NCI-H128 (cell line): Measurements from ENCODE around the gene ADORA2A.

Source experiments
- DNase-seq: peaks from one replicate; lab custom pipeline; 2025; ENCODE audit not compliant: unreplicated experiment; lab: John Stamatoyannopoulos, UW

Gene ADORA2A

DNA sequence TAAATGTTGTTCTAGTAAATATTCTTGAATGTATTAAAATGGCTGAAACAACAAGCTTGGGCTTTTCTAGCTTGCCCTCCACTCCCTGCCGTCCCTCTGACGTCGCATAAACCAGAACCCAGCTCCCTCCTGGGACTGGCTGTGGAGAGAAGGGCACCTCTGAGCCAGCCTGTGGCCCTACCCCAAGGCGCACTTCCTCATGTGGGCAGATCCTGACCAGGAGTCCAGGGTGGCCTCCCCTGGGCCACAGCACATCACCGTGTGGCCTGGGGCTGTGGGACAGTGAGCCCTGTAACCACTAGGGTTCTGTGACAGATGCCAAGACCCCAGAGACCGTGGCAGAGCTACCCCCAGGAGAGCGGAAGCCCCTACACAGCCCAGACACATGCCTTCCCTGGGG lies 10.2 kb upstream of the ADORA2A start:
- DNase-seq, result no peak

DNA sequence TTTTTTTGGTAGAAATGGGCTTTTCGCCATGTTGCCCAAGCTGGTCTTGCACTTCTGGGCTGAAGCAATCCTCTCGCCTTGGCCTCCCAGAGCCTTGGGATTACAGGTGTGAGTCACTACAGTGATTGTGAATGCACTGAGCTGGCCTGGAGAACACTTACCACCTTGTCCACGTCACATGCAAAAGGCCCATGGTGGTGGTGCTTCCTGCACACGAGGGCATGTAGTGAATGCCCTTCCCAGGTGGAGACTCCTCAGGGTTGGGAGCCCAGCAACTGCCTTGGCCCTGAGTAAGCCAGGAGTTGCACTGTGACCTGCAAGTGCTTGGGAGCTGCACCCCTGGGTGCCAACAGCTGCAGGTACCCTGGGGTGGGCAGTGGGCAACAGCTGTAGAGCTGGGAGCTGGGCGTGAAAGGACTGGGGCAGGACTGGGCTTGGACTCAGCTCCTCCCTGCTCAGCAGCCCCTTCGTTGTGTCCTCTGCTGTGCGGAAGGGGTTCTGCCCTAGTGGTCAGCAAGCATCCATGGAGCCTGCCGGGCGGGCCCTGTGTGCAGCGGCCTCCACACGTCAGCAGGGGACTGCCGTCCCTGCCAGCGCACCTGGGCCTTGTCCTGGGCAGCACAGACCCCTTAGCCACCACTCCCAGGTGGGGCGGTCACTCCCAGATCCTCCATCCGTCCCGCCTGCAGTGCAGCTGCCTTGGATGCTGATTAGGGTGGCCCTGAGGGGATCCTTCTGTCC lies 9.3 kb upstream of the ADORA2A start:
- no peak for DNase-seq

DNA sequence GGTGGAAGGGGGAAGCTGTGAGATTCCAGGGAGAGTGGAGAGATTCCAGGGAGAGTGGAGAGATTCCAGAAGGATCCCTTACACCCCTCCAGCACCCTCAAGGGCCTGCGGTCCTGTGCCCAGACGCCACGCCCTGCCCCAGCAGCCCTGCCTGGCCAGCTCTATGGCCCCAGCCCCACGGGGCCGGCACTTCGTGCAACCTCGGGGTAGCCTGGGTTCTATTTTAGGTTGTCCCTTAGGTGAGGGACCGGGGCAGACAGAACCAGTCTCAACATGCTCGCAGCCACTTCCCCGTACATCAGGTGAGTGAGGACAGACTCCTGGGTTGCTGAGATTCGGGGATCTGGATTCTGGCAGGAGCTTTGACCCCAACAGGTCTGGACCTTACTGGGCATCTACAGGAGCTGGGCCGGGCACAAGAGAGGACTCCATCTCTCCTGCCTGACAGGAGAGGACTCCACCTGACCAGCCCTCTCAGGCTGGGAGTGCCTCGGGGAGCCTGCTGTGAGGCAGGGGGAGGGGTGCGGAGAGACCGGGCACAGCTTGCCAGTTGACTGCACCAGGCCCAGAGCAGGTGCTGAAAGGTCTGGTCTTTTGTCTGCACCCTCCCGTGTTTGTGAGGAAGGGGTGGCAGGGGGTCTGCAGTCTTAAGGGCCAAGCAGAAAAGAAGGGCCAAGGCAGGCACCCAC lies 8.5 kb upstream of the ADORA2A start:
- no peak for DNase-seq

GRCh38 chr22:24419475-24419850 lies 7.9 kb upstream of the ADORA2A start:
- no peak for DNase-seq

GRCh38 chr22:24420072-24420976 lies 7.1 kb upstream of the ADORA2A start:
- no peak for DNase-seq

DNA sequence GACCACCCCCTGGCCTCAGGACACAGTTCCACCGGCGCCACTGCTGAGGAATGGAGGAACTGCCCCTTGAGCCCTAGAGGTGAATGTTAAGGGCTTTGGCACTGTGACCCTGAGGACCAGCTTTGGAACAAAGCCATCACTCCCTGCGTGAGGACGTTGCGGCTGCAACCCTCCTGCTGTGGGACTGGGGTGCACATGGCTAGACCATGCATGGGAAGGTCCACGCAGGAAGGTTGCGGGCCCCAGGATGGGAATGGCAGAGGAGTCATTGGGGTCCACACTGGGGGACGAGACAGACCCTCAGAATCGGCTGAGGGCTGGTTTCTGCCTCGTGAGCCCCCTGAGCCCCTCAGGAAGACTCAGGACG lies 6.4 kb upstream of the ADORA2A start:
- no peak for DNase-seq

GRCh38 chr22:24421428-24421931 lies 5.9 kb upstream of the ADORA2A start:
- DNase-seq, result no peak

DNA sequence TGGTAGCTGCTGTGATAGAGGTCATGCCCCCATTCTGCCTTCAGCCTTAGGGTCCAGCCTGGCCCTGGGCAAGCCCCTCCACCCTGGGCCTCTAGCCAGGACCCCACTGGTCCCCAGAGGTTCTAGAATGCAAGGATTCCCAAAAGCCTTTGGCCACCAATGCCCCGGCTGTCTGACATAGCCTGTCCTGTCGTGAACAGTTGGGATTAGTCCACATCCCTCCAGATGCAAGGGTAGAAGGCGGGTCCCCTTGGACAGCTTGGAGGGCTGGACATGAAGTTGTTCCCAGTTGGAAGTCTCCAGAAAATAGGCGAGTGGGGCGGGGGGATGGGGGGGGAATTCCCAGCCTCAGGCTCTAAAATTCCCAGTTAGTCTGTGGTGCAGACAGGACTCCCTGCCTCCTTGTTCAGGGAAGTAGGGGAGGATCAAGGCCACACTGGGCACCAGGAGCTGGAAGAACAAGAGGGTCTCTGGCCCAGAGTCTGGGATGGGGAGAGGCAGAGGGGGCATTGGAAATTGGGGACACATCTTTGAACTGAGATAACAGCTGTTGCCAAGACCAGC lies 5.2 kb upstream of the ADORA2A start:
- DNase-seq, result no peak

GRCh38 chr22:24423519-24424000 lies 3.8 kb upstream of the ADORA2A start:
- DNase-seq, result no peak

GRCh38 chr22:24424001-24424900 lies 3.1 kb upstream of the ADORA2A start:
- no peak for DNase-seq

GRCh38 chr22:24424901-24425775 lies 2.3 kb upstream of the ADORA2A start:
- DNase-seq, result no peak

DNA sequence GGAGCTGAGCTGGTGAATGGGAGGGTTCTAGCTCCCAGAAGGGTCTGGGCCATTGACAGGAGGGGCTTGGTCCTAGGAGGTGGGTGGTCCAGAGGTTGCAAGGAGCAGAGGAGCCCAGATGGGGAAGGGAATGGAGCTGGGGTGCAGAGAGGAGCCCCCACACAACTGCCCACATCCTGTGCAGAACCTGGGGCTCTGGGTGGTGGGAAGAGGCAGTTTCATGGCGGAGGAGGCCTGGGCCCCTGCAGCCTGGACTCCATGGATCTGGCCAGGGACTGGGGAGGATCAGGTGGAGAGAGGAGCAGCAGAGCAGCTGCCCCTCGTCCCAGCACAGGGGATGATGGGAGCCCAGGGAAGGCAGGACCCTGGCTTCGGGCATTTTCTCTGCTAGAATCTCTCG lies 963 bp upstream of the ADORA2A start:
- no peak for DNase-seq

- DNase-seq, result no peak
Measured at GRCh38 chr22:24426851-24427499, 424 bp upstream of the ADORA2A start.

DNA sequence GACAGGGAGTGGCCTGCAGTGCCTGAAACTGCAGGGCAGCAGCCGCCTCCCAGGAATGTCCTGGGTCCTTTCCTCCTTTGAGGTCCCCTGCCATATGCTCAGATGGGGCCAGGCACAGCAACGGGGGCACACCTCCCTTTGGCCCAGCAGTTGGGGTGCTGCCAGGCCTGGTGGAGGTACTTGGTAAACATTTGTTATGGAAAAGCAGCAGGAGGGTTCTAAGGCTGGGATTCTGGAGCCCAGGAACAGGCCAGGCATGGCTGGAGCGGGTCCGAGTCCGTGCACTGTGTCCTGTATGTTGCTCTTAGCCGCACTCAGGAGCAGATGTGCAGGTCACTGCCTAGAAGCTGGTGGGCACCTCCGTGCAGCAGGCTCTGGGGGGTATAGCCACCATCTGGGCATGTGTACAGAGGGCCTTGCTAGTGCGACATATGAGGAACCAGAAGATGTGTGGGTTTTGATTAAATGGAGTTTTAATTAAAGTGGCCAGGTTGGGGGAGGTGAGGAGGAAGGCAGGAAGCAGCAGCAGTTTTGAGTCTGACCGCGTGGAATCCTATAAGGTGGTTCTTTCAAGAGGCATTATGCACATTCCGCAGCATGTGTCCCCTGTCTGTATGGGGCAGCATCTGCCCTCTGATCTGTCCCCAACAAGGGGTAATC lies 1.5 kb downstream of the ADORA2A start:
- no peak for DNase-seq

DNA sequence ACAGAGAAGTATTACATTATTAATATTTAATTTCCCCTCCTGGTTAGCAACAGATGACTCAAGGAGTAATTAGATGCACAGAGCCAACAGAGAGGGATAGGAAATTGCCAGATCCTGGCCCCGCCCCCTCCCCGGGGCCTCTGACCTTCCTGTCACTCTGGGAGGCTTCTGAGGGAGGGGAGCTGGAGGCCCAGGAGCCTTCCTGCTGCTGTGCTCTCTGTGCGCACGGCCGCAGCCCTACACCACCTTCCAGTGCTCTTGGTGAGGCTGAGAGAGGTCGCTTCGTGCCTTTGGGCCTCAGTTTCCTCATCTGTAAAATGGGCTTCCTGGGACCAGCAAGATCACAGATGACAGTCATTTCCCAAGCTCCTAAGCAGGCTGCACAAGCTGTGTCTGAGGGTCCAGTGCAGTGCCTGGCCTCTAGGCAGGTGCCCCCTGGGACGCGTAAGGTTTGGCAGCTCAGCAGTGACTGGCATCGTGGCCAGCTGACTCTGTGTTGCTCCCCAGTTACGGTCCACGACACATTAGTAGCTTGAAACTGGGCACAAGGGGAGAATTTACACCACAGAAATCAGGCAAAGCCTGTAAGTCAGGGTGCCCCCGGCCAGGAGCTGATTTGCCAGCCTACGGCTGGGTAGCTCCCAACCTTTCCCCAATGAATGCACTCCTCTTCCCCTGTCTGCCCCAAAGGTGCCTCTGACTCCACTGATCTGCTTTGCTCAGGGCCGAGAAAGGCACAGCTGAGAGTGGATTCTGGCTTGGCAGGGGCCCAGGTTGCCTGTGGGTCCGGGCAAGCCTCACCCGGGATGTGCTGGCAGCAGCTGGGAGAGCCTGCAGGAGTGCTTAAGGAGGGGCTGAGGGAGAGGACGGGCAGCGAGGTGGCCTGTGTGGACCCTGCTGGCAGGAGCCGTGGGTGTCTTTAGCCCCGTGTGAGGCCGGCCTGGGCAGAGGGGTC lies 2.3 kb downstream of the ADORA2A start:
- no peak for DNase-seq

DNA sequence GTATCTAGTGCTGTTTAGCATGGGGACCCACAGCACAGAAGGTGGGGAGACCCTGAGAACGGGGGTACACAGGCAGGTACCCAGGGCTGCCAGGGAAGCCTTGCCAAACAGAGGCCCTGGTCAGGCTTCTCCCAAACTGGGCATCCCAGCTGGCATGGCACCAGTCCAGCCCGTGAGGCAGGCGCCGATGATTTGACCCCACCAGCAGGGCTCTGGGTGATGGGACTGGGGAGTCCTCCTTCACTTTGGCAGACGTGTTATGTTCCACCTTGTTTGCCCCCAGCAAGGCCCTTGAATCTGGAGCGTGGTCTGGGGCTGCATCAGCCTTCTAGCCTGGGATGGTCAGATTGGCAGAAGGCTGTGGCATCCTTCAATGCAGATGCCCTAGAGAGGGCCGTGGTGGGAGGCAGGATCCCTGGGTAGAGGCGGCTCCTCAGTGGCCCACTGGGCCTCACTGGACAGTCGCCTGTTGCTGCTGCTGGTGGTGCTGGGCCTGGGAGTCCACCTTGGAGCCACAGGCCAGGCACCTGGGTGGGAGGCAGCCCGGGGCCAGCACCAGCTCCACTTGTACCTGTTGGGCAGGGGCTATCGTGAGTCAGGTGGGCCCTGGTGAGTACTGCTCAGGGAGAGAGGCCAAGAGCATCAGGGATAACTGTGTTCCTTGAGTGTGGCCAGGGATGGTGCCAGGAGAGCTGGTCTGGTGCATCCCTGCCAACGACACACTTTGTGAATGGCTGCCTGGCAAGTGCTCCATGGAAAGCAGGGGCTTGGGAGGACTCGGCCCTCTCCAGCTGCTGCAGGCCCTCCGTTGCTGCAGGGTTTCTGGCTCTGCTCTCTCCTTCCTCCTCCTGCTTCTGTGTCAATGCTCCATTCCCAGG lies 3.3 kb downstream of the ADORA2A start:
- no peak for DNase-seq
